ENCODE measurements around the gene LRP5. TPM values are rescaled to one million over a fixed set of nuclear protein-coding genes. Genes with fewer than 3 reads are reported as not detected.

The LRP5 gene
- total and polyA plus RNA-seq, 9 of the 15 experiments (the other 6 are each of a cell fraction or from before 2014, with no cell fraction given): 0.48 to 44.2 (median 13.5) TPM

- no peak for TF ChIP-seq ZNF609 (CRISPR knock-in tag; IDR thresholded peaks at IDR 0.05; ENCODE audit: borderline replicate concordance)
- no peak for TF ChIP-seq ZNF507 (tag; conservative IDR thresholded peaks at IDR 0.05)
- no peak for TF ChIP-seq MAFK (IDR thresholded peaks at IDR 0.05; ENCODE audit: low read length)
- no peak for TF ChIP-seq RAD21 (CRISPR knock-in tag; conservative IDR thresholded peaks at IDR 0.05 in 1 of 2, IDR thresholded peaks at IDR 0.05 in 1 of 2)
- TF ChIP-seq NFIX (CRISPR knock-in tag; IDR thresholded peaks at IDR 0.05; ENCODE audit: low read depth): no peak
- TF ChIP-seq MBD2 (IDR thresholded peaks at IDR 0.05; ENCODE audit: borderline replicate concordance, low read depth): no peak
Observed at GRCh38 chr11:68403831-68404230, 91.4 kb downstream of the LRP5 start (continued).

Measured in K562 (cell line).